NCI-H524 (cell line): ENCODE results near the gene ZSWIM5.

ENCODE experiments used
- DNase-seq, 2 experiments: peaks; one replicate each; lab custom pipeline; 2025; lab: John Stamatoyannopoulos, UW

Gene ZSWIM5

DNA sequence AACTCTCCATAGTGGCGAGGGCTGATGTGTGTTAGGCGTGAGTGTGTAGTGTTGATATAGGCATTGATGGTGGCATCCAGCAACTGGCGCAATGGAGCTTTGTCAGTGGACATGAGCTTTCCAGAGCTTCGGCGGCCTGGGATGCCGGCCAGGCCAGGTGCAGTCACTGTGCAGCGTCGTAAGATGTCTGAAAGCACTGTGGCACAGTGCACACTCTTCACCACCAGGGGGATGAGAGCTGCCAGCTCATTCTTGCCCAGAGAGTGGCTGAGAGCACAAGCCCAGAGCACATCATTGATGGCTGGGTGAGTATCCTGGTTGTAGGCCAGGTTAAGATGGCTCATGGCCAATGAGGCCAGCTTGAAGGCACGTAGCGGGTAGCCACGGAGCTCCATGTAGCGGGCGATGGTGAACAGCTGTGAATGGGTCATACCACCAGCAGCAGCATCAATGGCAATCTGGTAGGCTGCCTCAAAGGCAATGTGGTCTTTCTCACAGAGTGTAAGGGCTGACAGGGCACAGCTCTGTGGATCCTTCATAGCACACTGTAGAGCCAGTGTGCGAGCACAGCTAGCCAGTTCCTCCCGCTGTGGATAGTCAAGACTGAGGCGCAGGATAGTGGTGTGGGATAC is 187.7 kb downstream of the ZSWIM5 start:
- DNase-seq: peak; percentile 28 to 71

- no peak for DNase-seq
Measured at GRCh38 chr1:45016767-45017166, 189.6 kb downstream of the ZSWIM5 start.

- DNase-seq: no peak
Measured at GRCh38 chr1:45016090-45016697, 190.2 kb downstream of the ZSWIM5 start.

GRCh38 chr1:45015683-45016082 is 190.7 kb downstream of the ZSWIM5 start:
- no peak for DNase-seq

DNA sequence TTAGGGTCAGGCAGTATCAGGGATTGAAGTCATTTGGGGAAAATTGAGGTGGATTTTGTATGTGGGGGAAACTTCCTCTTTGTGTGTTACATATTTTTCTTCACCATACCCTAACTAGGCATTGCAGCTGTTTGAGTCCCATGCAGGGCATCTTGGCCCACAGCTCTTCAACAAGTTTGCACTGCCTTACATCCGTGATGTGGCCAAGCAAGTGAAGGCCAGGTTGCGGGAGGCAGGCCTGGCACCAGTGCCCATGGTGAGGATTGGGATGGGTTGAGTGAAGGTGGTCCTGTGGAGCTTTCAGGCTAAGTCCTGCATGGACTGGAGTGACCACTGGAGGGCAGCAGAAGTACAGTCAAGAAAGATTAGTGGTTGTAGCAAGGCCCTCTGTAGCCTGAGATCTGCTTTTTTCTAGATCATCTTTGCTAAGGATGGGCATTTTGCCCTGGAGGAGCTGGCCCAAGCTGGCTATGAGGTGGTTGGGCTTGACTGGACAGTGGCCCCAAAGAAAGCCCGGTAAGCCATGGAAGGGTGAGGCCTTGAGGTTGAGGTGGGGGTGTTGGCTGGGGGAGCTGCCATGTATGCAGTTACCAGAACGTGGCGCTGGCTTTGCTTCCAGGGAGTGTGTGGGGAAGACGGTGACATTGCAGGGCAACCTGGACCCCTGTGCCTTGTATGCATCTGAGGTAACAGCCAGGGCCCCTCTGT is 191.9 kb downstream of the ZSWIM5 start:
- peak; percentile 34 to 76 for DNase-seq

- DNase-seq: no peak
Measured at GRCh38 chr1:45013551-45014209, 192.7 kb downstream of the ZSWIM5 start.

- peak in 1 of 2 experiments; percentile 43 for DNase-seq
Measured at GRCh38 chr1:45012639-45013278, 193.6 kb downstream of the ZSWIM5 start.

DNA sequence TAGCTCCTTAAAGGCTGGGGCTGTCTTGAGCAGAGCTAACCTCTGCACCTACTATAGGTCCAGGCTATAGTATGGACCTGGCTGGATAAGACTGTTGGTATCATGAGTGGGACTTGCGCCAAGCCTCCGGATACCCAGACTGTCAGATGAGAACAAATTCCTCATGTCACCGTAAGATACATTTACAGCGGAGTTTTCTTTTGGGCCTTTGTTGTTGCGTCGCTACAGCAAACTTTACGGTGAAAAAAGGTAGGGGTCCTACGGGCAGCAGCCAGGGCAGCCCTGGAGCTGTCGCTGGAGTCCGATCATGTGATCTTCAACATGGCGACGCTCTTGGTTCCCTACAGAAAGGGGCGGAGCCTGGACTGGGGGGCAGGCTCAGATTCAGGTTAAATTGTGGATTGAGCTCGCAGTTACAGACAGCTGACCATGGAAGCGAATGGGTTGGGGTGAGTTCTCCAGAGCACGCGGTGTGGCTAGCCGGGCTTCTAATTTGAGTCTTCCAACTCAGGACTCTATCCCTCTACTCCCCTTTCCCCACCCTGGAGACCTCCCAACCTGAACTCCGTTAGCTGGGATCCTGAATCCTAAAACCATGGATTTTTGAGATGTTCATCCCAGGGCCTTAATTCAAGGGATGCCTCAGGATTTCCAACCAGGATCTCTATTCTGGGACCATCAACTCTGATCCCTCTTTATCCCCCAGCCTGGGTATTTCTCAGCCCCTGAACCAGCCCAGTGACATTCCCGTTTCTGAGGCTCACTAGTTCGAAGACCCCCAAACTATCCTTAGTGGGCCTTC is 194.4 kb downstream of the ZSWIM5 start, which contains the start of gene UROD:
Gene UROD, plus strand, starts transcription at position 418 of the 802 bp plus-strand sequence. Its CDS starts 12 bp downstream, at position 430.
- peak; percentile 85 to 95 for DNase-seq

DNA sequence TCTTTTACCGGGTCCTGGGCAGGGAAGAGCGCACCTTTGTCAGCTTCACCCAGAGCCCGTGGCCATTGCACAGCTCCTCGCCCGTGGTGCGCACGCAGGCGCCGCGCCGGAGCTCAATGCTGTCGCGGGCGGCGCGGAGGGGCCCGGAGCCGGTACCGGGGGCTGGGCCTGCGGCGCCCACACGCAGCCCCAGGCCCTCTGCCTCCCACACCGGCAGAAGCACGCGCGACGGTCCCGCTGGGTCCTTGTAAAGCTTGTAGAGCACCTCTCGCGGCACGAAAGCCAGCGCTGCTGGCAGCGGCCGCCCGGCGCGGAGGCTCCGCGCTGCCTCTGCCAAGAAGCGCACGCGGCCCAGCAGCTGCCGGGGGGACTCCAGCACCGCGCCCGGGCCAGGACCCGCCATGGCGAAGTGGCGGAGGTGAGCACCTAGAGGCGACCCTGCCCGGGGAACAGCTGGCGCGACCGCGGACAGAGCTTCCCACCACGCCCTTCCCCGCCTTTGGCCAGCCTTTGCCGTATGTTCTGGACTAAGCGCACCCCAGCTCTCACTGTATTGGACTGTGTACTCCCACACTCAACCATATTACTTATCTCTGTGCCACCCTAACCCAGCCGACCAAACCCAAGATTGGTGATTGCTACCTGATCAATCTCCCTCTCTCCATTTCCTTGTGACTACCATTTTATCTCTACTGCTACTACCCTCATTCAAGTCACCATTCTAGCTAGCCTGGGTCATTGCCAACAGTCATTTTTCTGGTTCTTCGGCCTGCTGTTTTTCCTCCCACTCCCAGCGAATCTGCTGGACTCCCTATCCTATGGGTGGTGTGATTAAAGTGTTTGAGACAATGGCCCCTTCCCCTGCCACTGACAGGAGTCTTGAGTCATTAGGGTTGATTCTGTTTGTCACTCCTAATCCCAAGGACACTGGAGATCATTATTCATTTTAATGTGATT is 195.3 kb downstream of the ZSWIM5 start, which contains the start of gene HECTD3:
Gene HECTD3, minus strand, starts transcription at position 470 of the 957 bp plus-strand sequence. Its CDS starts 67 bp downstream, at position 403.
- DNase-seq: peak; percentile 66 to 89

- peak; percentile 32 to 62 for DNase-seq
Measured at GRCh38 chr1:45009956-45010854, 196.2 kb downstream of the ZSWIM5 start.

DNA sequence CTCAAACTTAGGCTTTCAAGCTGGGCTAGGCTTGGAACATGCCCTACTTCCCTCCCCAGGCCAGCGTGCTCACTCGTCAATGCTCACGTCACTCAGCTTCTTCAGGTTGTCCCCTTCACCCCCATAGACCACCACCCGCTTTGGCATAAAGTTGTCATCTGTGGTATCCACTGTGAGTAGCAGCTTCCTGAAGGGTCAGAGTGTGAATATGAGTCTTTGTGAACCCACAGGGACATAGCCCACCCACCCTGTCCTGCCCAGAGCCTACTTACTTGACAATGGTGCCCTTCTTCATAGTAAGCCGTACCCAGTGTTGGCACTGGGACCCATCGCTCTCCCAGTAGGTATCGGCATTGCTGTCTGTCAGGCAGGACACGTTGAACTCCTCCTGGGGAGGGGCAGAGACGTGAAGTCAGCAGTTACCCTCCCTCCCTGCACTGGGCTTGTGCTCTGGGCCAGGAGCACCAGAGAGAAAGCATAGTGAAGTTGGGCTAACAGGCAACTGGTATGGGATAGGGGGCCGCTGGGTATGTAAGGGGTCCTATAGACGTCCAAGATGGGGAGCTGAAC is 197.0 kb downstream of the ZSWIM5 start:
- DNase-seq: no peak

- no peak for DNase-seq
Measured at GRCh38 chr1:45008516-45008915, 197.9 kb downstream of the ZSWIM5 start.

- DNase-seq: no peak
Measured at GRCh38 chr1:45008076-45008475, 198.3 kb downstream of the ZSWIM5 start.

- DNase-seq: no peak
Measured at GRCh38 chr1:45007311-45007710, 199.1 kb downstream of the ZSWIM5 start.

DNA sequence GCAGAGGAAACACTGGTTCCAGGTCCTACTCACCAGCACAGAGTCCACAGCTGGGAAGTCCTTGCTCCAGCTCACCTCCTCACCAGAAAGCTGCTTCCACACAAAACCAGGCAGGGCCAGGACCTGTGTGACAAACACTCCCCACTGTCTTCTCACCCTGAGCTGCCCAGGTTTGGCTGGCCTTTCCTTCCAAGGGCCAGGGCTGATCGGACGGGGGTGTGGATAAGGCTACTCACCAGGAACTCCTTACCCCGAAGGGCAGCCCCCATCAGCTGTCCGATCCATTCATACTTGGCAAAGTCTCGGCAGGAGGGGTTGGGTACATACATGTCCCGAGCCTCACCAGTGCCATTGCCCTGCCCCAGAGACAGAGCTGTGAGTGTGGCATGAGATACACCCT is 200.6 kb downstream of the ZSWIM5 start:
- no peak for DNase-seq

DNA sequence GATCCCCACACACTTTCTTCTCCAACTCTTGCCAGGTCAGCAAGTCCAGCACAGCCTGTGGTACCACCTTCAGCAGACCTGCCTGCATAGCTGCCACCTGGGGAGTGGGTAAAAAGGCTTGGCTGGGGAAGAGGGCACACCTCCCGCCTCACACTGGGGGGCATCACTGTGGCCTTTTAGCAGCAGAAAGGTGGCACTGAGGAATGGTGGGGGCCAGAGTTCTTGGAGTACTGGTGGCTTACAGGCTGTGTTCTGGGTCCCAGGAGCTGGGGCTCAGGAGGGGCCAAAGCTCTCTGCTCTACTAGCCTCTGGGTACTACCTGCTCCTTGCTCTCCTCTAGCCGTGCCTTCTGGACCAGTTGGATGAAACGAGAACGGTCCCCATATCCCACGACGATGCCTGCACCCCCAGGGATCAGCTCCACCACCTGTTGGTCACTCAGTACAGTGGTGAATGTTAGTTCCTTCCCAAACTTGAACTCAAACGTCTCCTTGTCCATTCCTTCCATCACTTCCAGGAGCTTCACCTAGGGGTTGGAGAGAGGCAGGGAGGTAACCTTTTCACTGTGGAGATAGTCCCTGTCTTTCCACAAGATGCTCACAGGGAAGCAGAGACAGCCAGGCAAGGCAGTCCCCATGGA is 202.0 kb downstream of the ZSWIM5 start:
- no peak for DNase-seq

GRCh38 chr1:45003741-45004140 is 202.7 kb downstream of the ZSWIM5 start:
- DNase-seq: no peak
